Measurements from ENCODE around the gene GTF3C1. TPM values are rescaled to one million over a fixed set of nuclear protein-coding genes. Genes with fewer than 3 reads are reported as not detected.

GTF3C1 gene
- total RNA-seq, 6 donors from 2014 or later = 58.3 to 138 (median 73.3) TPM

GRCh38 chr16:27432558-27432957, 117.2 kb downstream of the GTF3C1 start:
- Histone ChIP-seq H3K4me1 (no peaks in the 10 kb centered on the region), H3K27ac (no peak overlapping the region), H3K9me3 (no peaks in the 10 kb centered on the region), H3K4me3 (no peak overlapping the region), H3K36me3 (peaks cover 0 to 5% (median 0%) of the 10 kb centered on the region in 4 donors), H3K27me3 (no peaks in the 10 kb centered on the region)
- ATAC-seq (ENCODE audit: low FRiP score in 2 of 2) (no peak), DNase-seq (peak in 1 of 2 donors; percentile 10)
- WGBS, 2 donors = 51 to 66% methylated on average over 6 of the region's 6 CpGs
- TF ChIP-seq POLR2AphosphoS5 (IDR thresholded peaks at IDR 0.05) = no peak
- no peak for TF ChIP-seq CTCF (IDR thresholded peaks at IDR 0.05)
- TF ChIP-seq POLR2A (IDR thresholded peaks at IDR 0.05) = no peak
- TF ChIP-seq EP300 (IDR thresholded peaks at IDR 0.05) = no peak

- 79 to 92% methylated on average over 14 to 15 of the region's 15 CpGs for WGBS, 2 donors
Observed at GRCh38 chr16:27431773-27432532, 117.8 kb downstream of the GTF3C1 start.

GRCh38 chr16:27430923-27431484, 118.7 kb downstream of the GTF3C1 start:
- no peaks in the 10 kb centered on the region for H3K9me3 ChIP-seq
- no peak for TF ChIP-seq POLR2A (IDR thresholded peaks at IDR 0.05)
- TF ChIP-seq POLR2AphosphoS5 (IDR thresholded peaks at IDR 0.05) = no peak
- TF ChIP-seq CTCF (IDR thresholded peaks at IDR 0.05) = no peak
- no peak for TF ChIP-seq EP300 (IDR thresholded peaks at IDR 0.05)
- H3K4me3 ChIP-seq = no peak overlapping the region
- H3K36me3 ChIP-seq = peaks cover 0 to 5% (median 0%) of the 10 kb centered on the region in 4 donors
- peaks cover 0 to 7% (median 0%) of the 10 kb centered on the region in 4 donors for H3K4me1 ChIP-seq
- DNase-seq = peak in 1 of 2 donors; percentile 8
- no peaks in the 10 kb centered on the region for H3K27me3 ChIP-seq
- H3K27ac ChIP-seq = no peak overlapping the region
- WGBS, 2 donors = 70 to 78% methylated on average over 9 to 10 of the region's 10 CpGs
- peak in 1 of 2 donors; percentile 14 for ATAC-seq (ENCODE audit: low FRiP score in 2 of 2)

More at GRCh38 chr16:27431773-27432532, 117.8 kb downstream of the GTF3C1 start:
- Histone ChIP-seq H3K9me3 (no peaks in the 10 kb centered on the region), H3K4me3 (no peak overlapping the region), H3K36me3 (peaks cover 0 to 5% (median 0%) of the 10 kb centered on the region in 4 donors), H3K4me1 (no peaks in the 10 kb centered on the region), H3K27ac (no peak overlapping the region), H3K27me3 (no peaks in the 10 kb centered on the region)
- TF ChIP-seq EP300 (IDR thresholded peaks at IDR 0.05) (no peak), POLR2AphosphoS5 (IDR thresholded peaks at IDR 0.05) (no peak), CTCF (IDR thresholded peaks at IDR 0.05) (no peak), POLR2A (IDR thresholded peaks at IDR 0.05) (no peak)
- peak in 1 of 2 donors; percentile 25 for ATAC-seq (ENCODE audit: low FRiP score in 2 of 2)
- DNase-seq = peak in 1 of 2 donors; percentile 6

GRCh38 chr16:27430512-27430911, 119.2 kb downstream of the GTF3C1 start:
- no peak for TF ChIP-seq CTCF (IDR thresholded peaks at IDR 0.05)
- no peak for TF ChIP-seq EP300 (IDR thresholded peaks at IDR 0.05)
- no peak for TF ChIP-seq POLR2A (IDR thresholded peaks at IDR 0.05)
- no peak for TF ChIP-seq POLR2AphosphoS5 (IDR thresholded peaks at IDR 0.05)
- peaks cover 0 to 7% (median 0%) of the 10 kb centered on the region in 4 donors for H3K4me1 ChIP-seq
- peaks cover 0 to 5% (median 0%) of the 10 kb centered on the region in 4 donors for H3K36me3 ChIP-seq
- DNase-seq (no peak), ATAC-seq (ENCODE audit: low FRiP score in 2 of 2) (no peak)
- 91 to 94% methylated on average over 7 of the region's 7 CpGs for WGBS, 2 donors
- no peaks in the 10 kb centered on the region for H3K9me3 ChIP-seq
- no peak overlapping the region for H3K4me3 ChIP-seq
- H3K27me3 ChIP-seq = no peaks in the 10 kb centered on the region
- H3K27ac ChIP-seq = no peak overlapping the region
